NCI-H1417 (cell line): ENCODE results near the gene FAM216A.
"Not testable (repeated sequence)": the region's sequence is repeated elsewhere in the genome, so short reads cannot be mapped to it uniquely, and the experiment has no call there.

Experiments used
- DNase-seq, 3 experiments: peaks; one replicate each; lab custom pipeline; 2025; lab: John Stamatoyannopoulos, UW

FAM216A gene

DNA sequence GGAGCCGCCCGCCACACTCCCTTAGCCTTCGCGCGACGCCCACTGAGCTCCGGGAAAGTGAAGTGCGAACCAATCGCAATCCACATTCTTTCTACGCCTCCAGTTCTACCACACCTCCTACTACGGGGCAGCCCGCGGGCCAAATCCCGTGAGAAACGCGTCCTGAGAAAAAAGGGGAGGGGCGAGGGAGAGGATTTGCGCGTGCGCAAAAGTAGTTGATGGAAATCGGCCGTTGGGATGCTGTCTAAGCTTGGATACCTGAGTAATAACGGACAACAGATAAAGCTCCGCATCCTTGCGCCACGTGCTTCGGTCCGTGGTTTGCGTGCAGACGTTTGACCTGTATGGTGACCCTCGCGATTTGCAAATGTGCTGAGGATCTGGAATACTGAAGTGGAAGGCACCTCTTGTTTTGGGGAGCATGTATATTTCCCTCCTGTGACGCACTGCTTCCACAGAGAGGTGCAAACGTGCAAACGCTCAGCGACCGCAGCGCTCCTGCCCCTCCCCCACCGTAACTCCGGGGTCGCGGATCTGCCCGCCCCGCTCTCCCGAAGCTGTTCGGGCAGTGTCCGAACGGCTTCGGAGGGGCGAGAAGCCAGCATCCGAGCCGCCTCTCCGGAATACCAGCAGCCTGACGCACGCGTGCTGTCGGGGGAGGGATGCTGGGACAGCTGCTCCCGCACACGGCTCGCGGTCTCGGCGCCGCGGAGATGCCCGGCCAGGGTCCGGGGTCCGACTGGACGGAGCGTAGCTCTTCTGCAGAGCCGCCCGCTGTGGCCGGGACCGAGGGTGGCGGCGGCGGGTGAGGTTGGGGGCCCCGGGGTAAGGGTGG lies at the start of gene FAM216A, which contains the start of gene GPN3:
TSS of gene FAM216A (plus strand) at position 632 of the 835 bp plus-strand sequence. CDS start at position 663, 31 bp downstream.
TSS of gene GPN3 (minus strand) at position 44 of the 835 bp plus-strand sequence. CDS start 54 bp downstream, outside the sequence.
- DNase-seq: peak; percentile 100

- not testable (repeated sequence) for DNase-seq
Observed at GRCh38 chr12:110420644-110421043, 48.0 kb upstream of the FAM216A start.

- no peak for DNase-seq
Observed at GRCh38 chr12:110421159-110421661, 47.4 kb upstream of the FAM216A start.

DNA sequence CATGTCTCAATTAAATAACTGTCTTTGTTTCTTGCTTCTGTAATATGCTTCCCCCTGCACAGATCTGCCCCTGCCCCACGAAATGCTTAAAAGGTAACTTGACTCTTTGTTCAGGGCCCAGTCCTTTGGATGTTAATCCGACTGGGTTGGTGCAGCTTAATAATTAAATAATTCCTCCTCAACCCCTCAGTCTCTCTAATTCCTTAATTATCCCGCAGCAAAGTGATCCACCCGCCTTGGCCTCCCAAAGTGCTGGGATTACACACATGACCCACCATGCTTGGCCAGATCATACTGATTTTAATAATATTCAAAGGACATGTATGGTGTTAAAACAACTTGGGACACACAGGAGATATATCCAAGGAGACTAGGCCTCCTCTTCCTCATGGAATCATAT lies 46.9 kb upstream of the FAM216A start:
- DNase-seq: no peak

- DNase-seq: no peak
Observed at GRCh38 chr12:110424237-110424636, 44.4 kb upstream of the FAM216A start.

- peak in 1 of 3 experiments; percentile 14 for DNase-seq
Observed at GRCh38 chr12:110426406-110426805, 42.2 kb upstream of the FAM216A start.

- not testable (repeated sequence) for DNase-seq
Observed at GRCh38 chr12:110429676-110430075, 39.0 kb upstream of the FAM216A start.

DNA sequence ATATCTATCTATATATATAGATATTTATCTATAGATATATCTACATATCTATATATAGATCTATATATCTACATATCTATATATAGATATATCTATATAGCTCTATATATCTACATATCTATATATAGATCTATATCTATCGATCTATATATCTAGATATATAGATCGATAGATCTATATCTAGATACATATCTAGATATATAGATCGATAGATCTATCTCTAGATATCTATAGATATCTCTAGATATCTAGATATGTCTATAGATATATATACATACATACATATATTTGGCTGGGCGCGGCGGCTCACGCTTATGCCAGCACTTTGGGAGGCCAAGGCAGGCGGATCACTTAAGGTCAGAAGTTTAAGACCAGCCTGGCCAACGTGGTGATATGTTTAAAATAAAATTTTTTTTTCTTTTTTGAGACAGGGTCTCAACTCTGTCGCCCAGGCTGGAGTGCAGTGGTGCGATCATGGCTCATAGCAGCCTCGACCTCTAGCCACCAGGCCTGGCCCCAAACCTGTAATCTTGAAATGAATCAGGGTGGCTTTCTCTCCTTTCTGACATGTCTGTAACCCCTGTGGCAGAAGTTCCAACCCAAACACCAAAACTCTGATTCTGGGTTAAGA lies 36.6 kb upstream of the FAM216A start:
- no peak for DNase-seq

DNA sequence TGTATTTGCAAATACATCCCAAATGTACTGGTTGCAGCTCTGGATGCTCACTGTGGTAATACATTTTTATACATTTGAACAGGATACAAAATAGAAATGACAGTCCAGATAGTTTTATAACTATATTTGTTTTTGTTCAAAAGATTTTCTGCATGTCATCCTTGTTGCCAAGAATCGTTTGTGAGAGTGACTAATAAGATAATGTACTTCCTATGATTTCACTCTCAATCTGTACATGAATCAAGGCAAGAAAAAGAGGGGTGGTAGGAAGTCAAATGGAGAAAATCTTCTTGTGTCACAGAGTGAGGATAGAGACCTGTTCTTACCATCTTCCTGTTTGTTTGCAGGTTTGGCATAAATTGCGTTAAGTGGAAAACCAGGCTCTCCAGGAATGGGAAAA lies 32.4 kb upstream of the FAM216A start:
- no peak for DNase-seq

GRCh38 chr12:110444455-110444854 lies 24.2 kb upstream of the FAM216A start:
- DNase-seq: no peak

GRCh38 chr12:110449799-110450497 lies 18.7 kb upstream of the FAM216A start, which contains the start of gene ARPC3:
TSS of gene ARPC3 (minus strand) at chr12:110450337. CDS start at chr12:110450260, 77 bp downstream.
- peak; percentile 95 to 97 (median 96) for DNase-seq

GRCh38 chr12:110451263-110451662 lies 17.4 kb upstream of the FAM216A start:
- DNase-seq: no peak

DNA sequence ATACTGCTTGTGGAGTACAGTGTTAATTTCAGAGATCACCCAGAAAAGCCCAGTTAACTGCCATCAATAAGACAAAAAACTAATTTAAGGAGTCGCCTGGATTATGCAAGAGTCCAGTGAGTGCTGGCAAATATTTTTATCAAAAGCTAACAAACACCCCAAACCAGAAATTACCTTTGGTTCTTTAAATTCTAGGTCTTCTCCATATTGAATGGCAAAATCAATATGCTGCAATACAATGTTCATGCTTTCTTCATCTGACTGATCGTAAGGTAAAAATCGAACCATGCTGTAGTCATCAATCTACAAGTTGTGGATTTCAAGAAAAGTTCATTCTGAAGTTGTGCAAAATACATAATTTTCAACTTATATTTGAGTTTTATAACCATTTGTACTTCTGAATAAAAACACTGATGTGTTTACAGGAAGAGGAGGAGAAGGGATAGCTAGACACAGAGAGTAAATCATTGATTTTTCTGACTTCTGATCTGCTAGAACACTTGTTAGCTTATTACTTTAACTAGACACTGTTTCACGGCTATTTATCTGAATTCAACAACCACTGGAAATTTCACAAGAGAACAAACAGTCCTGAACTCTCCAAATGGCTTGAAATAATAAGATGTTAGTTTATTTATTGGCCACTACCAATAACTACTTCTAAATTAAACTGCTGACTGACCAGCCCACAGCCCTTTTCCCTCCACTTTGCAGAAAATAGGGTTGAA lies 14.9 kb upstream of the FAM216A start:
- DNase-seq: no peak

- DNase-seq: no peak
Observed at GRCh38 chr12:110458756-110459155, 9.9 kb upstream of the FAM216A start.

- not testable (repeated sequence) for DNase-seq
Observed at GRCh38 chr12:110461189-110461588, 7.5 kb upstream of the FAM216A start.

DNA sequence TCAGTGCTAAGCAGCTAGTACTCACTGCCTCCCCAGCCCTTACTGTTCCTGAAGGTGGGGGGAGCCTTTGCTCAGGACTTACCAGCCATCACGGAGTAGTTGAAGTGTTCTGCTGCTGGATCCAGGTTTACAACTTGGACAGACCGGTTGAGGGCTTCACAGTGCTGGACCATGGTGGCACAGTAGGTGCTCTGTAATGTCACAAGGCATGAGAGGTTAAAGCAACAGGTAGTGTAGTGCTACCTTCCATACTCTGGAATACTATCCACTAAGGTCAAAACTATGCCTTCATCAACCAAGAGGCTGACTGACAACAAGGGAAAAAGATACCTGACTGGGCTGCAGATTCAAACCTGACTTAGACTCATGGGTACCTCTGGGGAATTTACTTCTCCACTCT lies 3.6 kb upstream of the FAM216A start:
- DNase-seq: no peak

DNA sequence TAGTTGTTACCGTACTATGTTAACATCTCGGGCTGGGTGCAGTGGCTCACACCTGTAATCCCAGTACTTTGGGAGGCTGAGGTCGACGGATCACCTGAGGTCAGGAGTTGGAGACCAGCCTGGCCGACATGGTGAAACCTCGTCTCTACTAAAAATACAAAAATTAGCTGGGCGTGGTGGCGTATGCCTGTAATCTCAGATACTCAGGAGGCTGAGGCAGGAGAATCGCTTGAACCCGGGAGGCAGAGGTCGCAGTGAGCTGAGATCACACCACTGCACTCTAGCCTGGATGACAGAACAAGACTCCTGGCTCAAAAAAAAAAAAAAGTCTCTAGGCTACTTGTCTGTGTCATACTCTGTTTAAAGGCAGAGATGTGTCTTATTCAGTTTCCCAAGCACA lies 2.9 kb upstream of the FAM216A start:
- not testable (repeated sequence) for DNase-seq

DNA sequence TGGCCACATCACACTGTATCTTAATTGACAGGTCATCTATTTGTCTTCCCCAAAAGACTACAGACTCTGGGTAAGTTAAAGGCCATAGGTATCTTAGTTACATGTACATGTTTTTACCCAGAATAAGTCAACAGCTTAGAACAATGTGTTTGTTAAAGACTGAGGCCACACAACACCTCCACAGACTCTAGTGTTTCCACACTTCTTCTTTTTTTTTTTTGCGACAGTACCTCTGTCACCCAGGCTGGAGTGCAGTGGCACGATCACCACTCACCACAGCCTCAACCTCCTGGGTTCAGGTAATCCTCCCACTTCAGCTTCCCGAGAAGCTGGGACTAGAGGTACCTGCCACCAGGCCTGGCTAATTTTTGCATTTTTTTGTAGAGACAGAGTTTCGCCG lies 1.9 kb upstream of the FAM216A start:
- DNase-seq: no peak

GRCh38 chr12:110467847-110468213 lies 815 bp upstream of the FAM216A start:
- DNase-seq: no peak

DNA sequence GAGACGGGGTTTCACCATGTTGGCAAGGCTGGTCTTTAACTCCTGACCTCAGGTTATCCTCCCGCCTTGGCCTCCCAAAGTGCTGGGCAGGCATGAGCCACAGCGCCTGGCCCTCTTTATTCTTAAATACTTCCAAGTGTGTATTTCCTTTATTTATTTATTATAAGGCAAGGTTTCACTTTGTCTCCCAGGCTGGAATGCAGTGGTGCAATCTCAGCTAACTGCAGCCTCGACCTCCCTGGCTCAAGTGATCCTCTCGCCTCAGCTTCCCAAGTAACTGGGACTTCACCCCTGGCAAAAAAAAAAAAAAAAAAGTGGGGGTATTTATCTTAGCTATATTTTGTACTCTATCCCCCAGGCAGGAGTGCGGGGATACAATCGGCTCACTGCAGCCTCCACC lies 6.8 kb downstream of the FAM216A start:
- DNase-seq: no peak

DNA sequence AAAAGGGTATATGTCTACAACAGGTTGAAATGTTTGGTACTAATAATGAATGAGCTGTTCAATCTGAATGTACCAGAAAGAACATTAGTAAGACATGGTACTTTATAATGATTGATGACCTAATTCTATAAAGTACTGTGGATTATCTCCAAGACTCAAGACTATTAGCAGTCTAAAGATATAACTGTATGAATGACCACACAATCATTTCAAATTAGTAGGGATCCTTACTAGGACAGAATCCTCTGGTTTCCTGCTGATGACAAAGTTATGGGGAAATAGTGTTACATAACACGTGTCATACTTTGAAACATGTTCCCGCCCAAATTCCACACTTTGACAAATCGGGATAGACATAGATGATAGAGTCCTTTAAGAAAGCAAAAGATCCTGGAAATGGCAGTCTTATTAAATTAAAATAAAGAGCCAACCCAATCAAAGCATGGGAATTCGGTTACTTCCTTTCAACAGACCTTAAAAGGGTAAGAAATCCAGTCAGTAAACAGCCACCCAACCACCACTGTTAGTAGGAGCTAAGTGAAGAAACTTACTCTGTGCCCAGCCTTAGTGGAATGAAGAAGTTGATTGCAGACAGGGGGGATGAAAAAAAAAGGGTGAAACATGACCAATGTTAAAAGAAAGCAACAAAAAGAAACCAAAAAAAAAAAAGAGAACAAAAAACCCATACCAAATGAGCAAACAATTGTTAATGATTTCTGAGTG lies 30.5 kb downstream of the FAM216A start:
- DNase-seq: no peak
